Activated CD8-positive, alpha-beta memory T cell treated with anti-CD3 and anti-CD28 coated beads for 4 hours (primary cell): ENCODE results near the gene MADCAM1.
"Not testable (repeated sequence)": the region's sequence is repeated elsewhere in the genome, so short reads cannot be mapped to it uniquely, and the experiment has no call there.

Source experiments
- DNase-seq, 2 donors: peaks; one replicate each; pipeline ENCODE4 v3.0.0-alpha.2; 2020; ENCODE audit warnings: low read depth in 2 of 2

The MADCAM1 gene

GRCh38 chr19:465056-465816 lies 31.1 kb upstream of the MADCAM1 start:
- no peak for DNase-seq

- no peak for DNase-seq
Measured at GRCh38 chr19:467554-467953, 28.7 kb upstream of the MADCAM1 start.

GRCh38 chr19:468587-469256 lies 27.6 kb upstream of the MADCAM1 start:
- DNase-seq, result no peak

DNA sequence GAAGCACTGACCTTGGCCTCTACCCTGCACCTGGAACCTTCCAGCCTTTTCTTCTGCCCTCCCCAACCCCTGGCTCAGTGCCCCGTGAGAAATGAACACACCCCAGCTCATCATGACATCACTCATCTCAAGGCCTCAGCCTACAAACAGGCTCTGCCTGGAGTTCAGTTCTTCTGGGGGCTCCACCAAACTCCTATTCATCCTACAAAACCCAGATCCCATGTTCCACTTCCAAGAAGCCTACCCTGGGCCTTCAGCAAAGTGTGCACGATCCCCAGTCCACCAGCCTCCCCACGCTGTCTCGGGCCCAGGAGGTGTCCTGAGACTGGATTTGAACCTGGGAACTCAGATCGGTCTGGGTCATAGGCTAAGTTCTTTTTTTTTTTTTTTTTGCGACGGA lies 26.5 kb upstream of the MADCAM1 start:
- no peak for DNase-seq

DNA sequence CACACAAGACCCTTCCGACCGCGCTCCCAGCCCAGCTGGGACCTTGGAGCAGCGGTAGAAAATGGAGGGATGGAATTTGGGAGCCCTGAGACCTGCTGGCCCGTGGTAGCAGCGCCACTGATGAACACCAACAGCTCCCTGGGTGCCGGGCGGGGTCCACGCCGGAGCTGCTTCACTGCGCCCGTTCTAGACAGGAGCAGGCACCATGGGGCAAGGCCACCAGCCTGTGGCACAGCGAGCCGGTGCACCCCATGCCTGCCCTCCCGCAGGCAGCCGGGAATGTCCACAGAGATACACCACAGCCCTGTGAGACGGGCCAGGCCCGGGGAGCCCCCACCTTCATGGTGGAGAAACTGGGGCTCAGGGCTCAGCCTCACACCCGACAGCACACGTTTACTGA lies 25.6 kb upstream of the MADCAM1 start:
- DNase-seq, result no peak

DNA sequence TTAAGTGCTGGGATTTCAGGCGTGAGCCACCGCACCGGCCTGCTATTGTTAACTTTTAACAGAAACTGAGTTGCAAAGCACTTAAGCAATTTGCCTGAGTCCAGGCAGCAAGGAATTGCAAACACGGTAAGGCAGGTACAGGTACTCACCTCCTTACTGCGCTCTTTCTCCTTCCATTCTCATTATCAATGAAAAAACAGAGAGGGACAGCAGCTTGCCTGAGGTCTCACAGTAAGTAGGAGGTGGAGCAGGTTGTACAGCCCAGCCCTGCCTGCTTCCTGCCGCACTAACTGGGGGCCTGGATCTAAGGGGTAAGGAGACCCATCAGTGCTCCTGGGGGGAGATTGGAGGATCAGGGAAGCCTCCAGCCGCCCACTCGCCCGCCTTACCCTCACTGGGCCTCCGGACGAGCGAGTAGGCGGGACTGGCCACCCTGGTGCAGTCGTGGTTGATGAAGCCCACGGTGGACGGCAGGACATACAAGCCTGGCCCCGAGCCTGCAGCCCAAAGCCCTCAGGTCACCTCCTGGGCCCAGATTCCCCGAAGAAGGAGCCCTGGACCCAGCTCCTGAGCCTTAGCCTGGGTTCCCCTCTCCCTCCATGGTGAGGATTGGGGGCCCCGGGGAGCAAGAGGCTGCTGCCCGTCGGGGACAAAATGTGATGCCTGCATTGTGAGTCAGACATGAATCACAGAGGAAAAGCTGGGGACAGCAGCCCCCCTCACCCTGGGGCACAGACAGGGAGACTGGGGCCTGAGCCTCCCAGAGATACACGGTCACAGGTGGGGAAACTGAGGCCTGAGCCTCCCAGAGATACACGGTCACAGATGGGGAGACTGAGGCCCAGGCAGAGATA lies 24.1 kb upstream of the MADCAM1 start:
- no peak for DNase-seq

- DNase-seq, result no peak
Measured at GRCh38 chr19:474126-475078, 21.9 kb upstream of the MADCAM1 start.

- DNase-seq, result no peak
Measured at GRCh38 chr19:475360-475759, 20.9 kb upstream of the MADCAM1 start.

DNA sequence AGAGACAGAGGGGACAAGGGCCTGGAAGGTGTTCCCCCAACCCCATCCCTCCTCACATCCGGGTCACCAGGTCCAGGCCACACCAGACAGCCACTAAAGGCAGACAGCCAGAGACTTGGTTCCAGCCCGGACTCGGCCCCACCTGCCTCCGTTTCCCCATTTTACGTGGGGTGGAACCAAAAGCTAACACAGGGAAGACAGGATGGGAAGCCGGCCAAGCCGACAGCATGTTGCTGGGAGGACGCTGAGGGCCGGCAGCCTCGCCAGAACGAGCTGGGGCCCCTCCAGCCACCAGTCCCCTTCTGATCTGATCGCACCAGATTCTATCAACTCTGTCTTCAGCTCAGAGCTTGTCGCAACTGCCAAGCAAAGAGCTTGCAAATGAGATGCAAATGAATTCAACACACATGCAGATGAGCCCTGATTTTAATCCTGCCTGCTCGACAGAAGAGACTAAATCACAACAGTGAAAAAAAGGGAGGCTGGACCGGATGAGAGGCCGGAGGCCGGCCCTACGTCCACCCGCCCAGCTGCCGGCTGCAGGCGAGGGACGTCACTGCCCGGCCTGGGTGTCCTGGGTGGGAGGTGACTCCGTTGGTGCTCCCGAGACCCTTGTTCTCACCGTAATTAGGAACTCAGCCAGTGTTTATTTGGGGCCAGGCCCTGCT lies 17.9 kb upstream of the MADCAM1 start:
- no peak for DNase-seq

- no peak for DNase-seq
Measured at GRCh38 chr19:478976-479375, 17.3 kb upstream of the MADCAM1 start.

- no peak for DNase-seq
Measured at GRCh38 chr19:480016-480855, 16.1 kb upstream of the MADCAM1 start.

DNA sequence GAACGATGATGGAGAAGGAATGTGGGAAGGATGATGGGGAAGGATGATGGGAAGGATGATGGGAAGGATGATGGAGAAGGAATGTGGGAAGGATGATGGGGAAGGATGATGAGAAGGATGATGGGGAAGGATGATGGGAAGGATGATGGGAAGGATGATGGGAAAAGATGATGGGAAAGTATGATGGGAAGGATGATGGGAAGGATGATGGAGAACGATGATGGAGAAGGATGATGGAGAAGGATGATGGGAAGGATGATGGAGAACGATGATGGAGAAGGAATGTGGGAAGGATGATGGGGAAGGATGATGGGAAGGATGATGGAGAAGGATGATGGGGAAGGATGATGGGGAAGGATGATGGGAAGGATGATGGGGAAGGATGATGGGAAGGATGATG lies 15.2 kb upstream of the MADCAM1 start:
- DNase-seq, result not testable (repeated sequence)

DNA sequence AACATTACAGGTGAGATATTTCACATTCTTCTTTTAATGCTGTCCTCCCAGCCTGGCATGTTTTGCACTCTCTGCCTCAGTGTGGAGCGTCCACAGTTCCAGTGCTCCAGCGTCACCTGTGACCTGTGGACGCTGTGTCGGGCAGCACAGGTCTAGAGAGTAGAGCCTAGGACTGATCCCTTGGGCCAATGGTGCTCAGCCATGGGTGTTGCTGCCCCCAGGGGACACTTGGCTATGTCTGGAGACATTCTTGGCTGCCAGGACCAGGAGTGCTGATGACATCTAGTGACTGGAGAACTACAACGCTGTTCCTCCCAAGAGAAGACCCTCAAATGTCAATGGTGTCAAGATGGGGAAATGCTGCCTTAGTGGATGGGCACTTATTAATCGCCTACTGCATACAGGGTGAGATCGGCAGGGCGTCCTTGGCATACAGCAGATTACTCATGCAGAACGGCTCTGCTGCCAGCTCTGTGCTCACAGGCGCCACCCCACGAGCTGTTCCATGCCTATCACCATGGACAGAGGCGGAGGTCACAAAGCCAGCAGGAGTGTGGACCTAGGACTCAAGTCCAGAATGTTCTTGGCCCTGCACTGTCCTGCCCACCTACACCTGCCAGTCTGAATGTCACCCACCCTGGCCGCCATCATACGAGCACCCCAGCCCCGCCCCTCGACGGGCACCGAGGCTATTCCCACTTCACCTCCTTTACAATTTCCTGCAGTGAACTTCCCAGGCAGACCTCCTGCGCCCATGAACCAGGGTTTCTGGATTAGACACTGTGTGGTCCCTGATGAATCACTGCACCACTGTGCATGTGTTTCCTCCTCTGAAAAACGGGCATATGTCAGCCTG lies 13.9 kb upstream of the MADCAM1 start:
- DNase-seq, result no peak

DNA sequence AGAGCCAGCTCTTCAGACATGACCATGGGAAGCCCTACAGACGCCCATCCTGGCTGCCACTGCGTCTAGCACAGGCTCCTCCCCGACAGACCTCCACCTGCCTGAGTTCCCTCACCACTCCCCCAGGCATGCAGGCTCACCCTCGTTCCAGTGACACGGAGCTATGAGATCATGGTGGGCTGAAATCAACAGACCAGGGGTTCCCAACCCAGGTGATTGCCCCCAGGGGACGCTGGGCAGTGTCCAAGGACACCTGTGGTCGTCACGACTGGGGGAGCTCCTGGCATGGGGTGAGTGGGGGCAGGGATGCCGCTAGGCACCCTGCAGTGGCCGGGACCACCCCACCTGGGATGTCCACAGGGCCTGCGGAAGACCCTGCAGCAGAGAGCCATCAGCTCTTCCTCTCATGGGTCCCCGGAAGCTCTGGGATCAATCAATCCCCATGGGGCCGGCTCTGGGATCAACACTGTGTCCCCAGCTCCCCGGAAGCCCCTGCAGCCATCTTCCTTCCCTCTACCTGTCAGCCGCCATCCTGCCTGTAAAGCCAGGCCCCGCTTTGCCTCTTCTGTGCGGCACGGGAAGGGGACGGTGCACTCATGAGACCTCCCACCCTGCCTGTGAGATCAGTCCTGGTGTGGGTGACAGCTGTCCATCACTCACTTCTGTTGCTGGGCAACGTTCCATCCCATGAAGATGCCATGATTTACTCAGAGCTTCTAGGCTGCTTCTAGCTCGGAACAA lies 12.8 kb upstream of the MADCAM1 start:
- no peak for DNase-seq

DNA sequence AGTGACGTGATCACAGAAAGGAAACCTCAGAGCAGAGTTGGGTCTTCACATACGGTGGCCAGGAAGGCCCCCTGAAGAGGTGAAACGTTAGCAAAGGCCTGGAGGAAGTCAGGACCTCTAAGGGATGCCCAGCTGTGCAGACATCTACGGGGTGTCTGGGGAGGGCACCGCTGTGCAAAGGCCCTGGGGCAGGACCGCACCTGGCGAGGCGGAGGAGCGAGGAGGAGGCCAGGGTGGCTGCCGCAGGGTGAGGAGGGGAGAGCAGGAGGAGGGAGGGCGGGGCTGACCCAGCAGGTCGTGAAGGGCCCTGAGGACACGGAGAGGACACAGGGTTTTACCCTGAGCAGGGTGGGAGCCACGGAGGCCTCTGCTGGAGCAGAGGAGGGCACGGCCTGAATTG lies 11.8 kb upstream of the MADCAM1 start:
- no peak for DNase-seq

GRCh38 chr19:485077-485476 lies 11.2 kb upstream of the MADCAM1 start:
- DNase-seq, result no peak

GRCh38 chr19:485583-486236 lies 10.6 kb upstream of the MADCAM1 start:
- DNase-seq, result no peak
